HS-27A (cell line): ENCODE data around the gene TMC5.

Source experiments
- DNase-seq: peaks from one replicate; pipeline ENCODE4 v3.0.0-alpha.2; 2012; ENCODE audit warnings: low read depth, missing footprints

Gene TMC5

DNA sequence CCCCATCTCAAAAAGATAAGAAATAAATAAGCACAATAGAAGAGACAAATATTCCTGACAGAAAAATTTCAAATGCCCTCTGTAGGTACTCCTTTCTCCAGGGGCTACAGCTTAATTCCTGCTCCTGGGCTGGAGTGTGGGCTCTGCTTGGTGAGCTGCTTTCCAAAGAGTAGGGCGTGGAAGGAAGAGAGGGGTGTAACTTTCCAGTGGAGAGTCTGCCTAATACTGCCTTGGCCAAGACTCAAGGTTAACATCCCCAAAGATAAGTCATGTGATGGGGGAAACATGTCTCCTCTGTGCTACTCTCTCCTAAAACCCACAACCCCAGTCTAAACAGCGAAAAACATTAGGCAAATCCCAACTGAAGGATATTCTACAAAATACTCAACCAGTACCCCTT, 42.7 kb downstream of the TMC5 start:
- DNase-seq: no peak

DNA sequence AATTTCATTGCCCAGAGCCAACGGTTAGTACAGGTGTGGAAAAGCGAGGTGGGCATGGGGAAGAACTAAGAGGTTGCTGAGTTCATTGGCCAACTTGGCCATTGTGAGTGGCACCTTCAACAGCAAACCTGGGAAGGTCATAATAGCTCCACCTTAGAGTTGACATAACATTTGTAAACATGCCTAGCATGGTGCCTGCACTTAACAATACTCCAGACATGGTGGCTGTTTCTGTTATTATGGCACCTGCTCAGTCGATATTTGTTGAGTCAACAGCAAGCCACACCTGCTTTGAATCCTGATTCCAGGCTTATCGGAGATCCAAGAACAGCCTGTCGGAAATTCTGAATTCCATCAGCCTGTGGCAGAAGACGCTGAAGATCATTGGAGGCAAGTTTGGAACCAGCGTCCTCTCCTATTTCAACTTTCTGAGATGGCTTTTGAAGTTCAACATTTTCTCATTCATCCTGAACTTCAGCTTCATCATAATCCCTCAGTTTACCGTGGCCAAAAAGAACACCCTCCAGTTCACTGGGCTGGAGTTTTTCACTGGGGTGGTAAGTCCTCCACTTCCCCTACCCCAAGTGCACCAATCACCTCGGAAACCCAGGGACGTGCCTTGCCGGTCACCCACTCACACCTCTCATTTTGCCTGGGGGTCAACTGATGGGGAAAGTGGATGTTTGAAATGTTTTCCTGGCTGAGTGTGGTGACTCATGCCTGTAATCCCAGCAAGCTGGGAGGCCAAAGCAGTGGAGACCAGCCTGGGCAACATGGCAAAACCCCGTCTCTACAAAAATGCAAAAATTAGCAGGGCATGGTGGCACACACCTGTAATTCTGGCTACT, 46.0 kb downstream of the TMC5 start:
- DNase-seq: no peak

DNA sequence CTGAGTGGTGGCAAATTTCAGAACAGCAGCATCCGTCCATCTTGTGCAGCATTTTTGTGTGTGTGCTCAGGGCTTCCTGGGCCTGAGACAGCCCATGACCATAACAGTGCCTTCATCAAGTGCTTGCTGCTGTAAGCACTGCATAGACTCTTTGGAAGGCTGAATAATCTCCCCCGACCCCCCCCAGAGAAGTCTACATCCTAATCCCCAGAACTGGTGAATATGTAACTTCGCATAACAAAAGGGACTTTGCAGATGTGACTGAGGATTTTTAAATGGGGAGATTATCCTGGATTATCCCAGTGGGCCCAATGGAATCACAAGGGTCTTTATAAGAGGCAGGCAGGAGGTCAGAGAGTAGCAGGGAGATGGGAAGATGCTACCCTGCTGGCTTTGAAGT, 50.6 kb downstream of the TMC5 start:
- DNase-seq: no peak

DNA sequence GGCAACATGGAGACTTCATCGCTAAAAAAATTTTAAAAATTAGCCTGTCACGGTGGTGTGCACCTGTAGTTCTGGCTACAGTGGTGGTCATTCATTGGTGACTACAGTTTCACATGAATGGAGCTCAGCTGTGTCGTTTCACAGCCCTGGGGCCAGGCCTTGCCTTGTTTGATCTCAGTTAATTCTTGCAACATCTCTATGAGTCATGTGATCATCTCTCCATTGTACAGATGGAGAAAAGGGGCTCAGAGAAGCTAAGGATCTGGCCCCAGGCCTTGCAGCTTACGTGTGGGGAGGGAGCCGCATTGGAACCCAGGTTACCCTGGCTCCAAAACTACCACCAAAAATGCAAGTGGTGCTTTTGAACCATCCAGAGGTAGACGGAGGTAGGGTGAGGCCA, 54.8 kb downstream of the TMC5 start:
- no peak for DNase-seq

DNA sequence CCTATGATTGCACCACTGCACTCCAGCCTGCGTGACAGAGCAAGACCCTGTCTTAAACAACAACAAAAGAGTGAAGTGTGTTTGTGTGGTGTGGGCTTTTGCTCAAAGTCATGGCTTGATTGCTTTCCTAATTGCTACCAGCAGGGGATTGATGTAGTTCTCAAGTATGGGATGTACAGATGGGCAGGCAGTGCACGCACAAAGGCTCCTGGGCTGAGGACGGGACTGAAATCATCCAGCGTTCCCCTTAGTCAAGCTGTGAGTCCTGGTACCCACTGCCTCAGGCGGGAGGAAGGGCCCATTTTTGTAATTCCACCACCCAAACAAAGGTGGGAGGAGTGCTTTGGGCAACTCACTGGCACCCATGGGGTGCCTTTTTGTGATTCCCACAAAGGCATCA, 56.9 kb downstream of the TMC5 start:
- no peak for DNase-seq

DNA sequence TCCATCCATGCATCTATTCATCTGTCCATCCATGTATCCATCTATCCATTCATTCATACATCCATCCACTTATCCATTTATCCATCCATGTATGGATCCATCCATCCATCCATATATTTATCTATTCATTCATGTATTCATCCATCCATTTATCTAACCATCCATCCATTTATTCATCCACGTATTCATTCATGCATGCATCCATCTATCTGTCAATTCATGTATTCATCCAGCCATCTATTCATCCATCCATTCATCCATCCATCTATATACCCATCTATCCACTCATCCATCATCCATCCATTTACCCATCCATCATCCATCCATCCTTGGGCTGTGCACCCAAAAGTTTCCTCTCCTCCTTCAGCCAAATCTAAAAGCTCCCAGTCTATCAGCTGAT, 60.8 kb downstream of the TMC5 start:
- DNase-seq: no peak

DNA sequence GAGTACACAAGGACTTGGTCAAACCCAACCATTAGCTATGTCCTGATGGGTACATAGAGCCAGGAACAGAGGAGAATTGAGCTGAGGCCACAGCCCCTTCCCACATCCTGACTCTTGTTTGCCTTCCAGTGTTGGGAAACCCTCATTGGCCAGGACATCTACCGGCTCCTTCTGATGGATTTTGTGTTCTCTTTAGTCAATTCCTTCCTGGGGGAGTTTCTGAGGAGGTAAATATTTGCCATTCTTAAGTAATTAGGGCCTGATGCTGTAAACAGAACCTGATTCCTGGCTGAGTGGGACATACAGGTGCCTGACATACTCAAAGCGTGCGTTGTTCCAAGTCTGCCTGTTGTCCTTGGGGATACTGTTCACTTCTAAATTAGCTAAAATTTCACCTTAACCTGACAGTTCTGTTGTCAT, 61.6 kb downstream of the TMC5 start:
- no peak for DNase-seq

DNA sequence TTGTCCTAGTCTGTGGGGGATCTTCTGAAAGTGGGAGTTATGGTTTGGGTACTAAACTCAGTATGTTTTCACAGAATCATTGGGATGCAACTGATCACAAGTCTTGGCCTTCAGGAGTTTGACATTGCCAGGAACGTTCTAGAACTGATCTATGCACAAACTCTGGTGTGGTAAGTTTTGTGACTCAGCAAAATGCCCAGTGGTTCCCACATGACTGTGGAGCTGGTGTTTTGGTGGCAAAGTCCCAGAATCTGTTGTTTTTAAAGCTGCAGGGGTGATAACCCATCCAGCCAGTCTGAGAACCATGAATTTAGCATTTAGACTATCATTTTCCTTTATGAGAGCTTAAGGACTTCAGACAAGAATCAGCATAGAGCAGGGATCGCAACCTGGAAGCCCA, 63.6 kb downstream of the TMC5 start:
- DNase-seq: no peak

DNA sequence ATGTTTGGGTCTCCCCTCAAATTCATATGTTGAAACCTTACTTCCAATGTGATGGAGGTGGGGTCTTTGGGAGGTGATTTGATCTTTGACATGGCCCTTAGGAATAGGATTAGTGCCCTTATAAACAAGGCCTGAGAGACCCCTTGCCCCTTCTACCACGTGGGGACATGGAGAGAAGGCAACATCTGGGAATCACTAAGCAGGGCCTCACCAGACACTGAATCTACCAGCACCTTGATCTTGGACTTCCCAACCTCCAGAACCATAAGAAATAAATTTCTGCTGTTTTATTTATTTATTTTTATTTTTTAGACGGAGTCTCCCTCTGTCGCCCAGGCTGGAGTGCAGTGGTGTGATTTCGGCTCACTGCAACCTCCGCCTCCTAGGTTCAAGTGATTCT, 64.1 kb downstream of the TMC5 start:
- no peak for DNase-seq

DNA sequence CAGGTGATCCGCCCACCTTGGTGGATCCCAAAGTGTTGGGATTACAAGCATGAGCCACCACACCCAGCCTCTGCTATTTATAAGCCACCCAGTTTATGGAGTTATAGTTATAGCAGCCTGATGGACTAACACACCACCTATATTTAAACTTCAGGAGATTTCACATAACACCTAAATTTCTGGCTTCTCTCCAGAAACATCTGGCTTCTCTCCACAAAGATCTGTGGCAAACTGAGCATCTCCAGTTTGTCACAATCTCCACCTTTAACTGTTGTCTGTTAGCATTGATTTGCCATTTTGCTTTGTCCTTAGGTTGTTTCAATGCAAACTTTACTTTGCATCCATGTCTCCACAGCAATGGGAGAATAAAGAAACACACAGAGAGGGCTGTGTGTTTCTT, 64.6 kb downstream of the TMC5 start:
- no peak for DNase-seq

DNA sequence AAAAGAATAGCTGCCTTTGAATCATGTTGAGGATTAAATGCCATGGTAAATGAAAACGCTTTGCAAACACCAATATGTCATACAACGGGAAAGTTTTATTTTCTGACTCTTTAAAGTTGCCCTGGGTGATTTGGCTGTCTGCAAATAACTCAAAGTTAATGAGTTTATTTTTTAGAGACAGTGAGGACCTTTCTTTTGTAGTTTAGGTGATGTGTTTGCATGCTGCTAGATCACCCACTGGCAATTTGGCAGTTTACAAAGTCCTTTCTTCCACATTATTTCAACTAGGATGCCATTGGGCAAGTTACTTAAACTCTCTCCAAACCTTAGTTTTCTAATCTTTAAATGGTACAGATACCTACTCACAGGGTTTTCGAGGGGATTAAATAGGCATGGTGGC, 66.4 kb downstream of the TMC5 start:
- DNase-seq: no peak

DNA sequence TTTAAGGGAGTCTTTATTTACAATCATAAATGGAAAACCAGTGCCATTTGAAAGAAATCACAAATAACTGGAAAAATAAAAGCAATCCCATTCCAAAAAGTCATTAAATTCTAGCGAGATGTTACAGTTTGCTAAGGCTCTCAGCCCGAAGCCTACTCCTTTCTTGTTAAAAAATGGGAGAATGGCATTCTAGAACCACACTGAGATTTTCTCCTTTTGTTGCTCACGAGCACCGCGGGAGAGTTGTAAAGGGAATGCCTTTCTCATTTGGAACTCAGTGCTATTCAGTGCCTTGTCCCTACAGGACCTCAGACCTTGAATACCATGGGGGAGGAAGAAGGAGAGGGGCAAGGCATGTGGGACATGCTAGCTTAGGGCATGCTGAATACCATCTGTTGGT, 67.9 kb downstream of the TMC5 start:
- DNase-seq: no peak

DNA sequence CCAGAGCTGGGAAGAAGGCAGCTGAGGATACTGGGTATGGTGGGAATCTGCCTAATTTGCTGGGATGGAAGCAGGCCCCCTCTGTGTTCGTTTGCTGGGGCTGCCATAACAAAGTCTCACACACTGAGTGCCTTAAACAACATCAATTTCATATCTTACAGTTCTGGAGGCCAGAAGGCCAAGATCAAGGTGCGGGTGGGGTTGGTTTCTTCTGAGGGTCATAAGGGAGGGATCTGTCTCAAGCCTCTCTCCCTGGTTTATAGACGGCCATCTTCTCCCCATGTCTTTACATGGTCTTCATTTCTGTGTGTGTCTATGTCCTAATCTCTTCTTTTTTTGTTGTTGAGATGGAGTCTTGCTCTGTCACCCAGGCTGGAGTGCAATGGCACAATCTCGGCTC, 68.4 kb downstream of the TMC5 start:
- DNase-seq: no peak

DNA sequence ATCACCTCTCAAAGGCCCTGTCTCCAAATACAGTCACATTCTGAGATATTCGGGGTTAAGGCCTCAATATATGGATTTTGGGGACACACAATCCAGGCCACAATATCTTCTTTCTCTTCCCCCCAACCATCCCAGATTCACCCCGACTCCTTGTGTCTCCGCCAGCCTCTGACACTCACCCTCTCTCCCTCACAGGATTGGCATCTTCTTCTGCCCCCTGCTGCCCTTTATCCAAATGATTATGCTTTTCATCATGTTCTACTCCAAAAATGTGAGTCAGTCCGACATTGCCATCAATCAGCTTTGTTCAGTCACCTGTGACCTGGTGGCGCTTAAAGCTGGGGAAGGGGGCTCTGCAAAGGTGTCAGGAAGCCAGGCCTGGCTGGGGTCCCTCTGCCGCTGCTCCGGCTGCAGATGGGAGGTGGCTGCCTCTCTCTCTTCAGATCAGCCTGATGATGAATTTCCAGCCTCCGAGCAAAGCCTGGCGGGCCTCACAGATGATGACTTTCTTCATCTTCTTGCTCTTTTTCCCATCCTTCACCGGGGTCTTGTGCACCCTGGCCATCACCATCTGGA, 69.2 kb downstream of the TMC5 start:
- DNase-seq: no peak

DNA sequence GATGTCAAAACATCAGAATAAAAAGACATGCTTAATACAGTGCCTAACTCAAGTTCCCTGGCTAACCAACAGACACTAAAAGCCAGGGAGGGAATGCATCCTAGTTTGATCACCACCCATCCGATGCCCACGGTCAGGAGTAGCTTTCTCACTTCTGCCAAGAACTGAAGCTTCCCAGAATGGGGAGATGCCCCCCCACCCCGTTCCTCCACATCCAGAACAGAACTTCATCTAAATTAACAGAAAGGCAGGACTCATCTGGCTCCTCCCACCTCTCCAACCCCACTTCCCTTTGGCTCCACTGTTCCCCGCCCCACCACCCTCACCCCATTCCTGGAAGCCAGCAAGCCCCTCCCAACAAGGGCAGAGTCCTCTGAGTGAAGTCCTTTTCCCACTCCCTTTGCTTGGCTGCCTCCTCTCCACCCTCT, 70.5 kb downstream of the TMC5 start:
- no peak for DNase-seq

DNA sequence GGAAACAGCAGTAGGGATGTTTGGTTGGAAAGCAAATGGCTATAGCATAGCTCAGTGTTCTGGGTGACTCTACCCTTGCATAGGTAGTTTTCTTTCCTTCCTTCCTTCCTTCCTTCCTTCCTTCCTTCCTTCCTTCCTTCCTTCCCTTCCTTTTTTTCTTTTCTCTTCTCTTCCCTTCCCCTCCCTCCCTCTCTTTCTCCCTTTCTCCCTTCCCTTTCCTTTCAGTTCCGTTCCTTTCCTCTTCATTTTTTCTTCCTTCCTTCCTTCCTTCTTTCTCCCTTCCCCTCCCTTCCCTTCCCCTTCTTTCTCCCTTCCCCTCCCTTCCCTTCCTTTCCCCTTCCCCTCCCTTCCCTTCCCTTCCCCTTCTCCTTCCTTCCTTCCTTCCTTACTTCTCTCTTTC, 72.9 kb downstream of the TMC5 start:
- DNase-seq: no peak

DNA sequence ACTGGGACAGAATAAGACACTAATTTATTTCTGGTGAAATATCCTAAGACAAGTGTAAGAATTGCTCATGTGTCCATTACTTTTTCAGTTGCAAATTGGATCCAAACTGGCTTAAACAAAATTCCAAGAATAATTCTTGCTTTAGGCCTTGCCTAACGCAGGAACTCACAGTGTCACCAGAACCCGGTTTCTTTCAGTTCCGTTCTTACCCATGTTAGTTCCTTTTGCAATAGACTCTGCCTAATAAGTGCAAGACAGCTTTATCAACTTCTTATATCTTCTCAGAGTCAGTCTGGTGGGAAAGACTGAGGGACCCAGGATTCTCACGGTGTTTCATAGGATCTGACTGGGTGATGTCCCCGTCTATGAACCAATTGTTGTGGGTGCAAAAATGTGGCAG, 79.5 kb downstream of the TMC5 start:
- no peak for DNase-seq

DNA sequence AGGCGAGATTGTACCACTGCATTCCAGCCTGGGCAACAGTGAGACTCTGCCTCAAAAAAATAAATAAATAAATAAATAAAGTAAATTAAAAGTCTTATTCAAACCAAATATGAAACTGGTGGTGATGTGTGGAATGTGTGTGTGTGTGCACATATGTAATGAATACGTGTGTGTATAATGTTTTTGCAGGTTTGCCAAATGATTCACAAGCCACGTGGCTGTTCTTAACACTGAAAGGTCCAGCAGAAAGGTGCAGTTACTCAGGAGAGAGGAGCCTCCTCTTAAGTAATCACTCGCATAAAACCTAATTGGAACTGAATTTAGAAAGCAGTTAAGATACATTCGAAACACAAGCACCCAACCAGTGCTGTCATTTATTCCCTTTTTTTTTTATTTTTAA, 81.3 kb downstream of the TMC5 start:
- no peak for DNase-seq

DNA sequence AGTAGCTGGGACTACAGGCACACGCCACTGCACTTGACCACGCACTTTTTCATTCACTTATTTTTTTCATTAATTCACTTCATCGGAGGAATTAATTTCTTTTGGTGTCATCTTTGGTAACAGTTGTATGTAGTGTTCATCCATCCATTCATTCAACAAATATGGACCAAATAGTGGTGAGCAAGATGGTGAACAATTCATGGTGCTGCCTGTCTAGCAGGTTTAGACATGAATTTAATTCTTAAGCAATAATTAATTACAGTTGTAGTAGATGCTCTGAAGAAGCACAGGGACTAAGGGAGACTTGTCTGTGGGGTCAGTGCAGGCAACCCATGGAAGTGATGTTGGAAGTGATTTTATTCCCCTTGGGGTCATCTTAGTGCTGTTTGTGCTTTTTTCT, 81.8 kb downstream of the TMC5 start:
- no peak for DNase-seq

DNA sequence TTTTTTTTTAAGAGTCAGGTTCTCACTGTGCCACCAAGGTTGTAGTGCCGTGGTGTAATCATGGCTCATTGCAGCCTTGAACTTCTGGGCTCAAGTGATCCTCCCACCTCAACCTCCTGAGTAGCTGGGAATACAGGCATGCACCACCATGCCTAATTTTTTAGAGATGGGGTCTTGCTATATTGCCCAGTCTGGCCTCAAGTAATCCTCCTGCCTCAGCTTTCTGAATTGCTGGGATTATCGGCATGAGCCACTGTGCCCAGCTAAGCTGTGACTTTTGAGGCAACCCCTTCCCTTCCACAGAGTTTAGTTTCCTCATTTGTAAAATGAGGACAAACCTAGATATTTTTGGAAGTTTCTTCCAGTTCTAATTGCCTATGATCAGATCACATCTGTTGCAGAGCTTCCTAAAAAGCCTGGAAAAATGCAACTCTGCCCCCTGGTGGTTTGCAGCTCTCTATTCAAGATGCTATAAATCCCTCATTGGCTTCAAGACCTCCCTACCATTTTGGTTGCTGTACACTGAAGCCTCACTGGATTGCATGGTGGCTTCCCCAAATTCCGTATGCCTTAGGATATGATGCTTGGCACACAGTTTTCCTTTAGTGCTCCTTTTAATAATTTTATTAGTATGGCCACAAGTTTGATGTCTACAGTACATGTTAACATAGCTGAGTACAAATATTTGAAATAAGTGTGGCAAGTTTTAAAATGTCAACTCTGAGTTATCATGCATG, 84.9 kb downstream of the TMC5 start:
- no peak for DNase-seq

DNA sequence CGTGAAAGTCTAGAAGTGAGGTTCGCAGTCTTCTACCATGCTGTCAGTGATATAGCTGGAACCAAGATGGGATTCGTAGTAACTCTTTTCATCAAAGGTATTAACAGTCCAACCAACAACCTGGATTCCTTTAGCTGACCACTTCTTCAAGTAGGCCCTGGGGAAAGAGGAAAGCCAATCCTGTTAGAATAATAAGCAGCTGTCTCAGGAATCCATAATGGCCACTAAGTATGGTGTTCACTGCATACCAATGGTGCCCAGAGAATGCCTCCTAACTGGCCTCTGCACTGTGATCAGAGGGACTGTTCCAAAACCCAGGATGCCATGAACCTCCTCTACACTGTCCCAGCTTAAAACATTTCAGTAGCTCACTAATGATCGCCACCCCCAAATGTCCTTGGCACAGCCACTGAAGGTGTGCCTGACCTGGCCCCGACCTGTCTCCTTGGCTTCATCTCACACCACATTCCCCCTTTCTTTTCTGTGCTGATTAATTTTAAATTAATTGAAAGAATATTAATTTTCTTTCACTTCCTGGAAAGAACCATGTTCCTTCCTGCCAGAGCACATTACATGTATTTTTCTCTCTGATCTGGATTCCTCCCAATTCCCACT, 85.9 kb downstream of the TMC5 start:
- DNase-seq: no peak

DNA sequence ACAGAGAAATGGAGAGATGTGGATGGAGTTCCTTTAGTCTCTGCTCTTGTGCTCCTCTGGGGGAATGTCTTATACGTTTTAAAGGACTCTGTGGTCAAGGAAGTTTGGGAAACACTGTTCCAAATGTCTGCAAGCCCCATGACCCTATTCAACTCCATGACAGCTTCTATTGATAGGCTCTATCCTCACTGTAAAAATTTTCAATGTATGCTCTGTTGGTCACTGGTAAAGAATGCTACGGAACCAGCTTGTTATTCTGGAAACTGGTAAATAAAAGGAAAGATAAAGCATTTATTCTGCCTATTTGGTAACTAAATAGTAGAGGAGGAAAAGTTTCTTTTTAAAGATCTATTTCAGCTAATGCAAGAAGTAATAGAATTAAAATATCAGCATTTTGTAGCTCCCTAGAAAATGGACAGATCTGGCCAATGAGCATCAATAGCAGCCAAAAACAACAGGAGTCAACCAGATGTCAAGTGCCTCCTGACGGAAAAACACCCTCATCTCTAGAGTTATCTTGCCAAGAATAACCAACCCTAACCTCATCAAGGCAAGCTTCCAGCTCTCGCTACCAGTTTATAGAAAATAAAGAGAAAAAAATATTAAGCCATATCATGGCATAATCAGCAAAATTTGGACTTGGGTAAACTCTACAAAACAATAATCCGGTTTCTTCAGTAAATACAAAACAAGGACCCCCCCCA, 88.1 kb downstream of the TMC5 start:
- DNase-seq: no peak
